Measurements from ENCODE around the gene BAK1. TPM values are rescaled to one million over a fixed set of nuclear protein-coding genes. Genes with fewer than 3 reads are reported as not detected.
A peak's percentile ranks its signal among the peaks of the same experiment; 100 is the strongest.

The BAK1 gene
- total RNA-seq, 4 donors from 2014 or later: 12.6 to 15.0 (median 14.3) TPM

GRCh38 chr6:33620158-33620855, 40.2 kb upstream of the BAK1 start:
- peak in 1 of 2 donors; percentile 68 for DNase-seq (ENCODE audit: low spot score in 2 of 2)
- Histone ChIP-seq H3K4me3 (peak overlapping the region; percentile 79), H3K27me3 (no peaks in the 10 kb centered on the region), H3K9me3 (no peaks in the 10 kb centered on the region), H3K36me3 (no peaks in the 10 kb centered on the region), H3K27ac (peak overlapping the region; percentile 96), H3K4me1 (peaks cover 52% of the 10 kb centered on the region)
- peak in 1 of 3 donors; percentile 19 for TF ChIP-seq POLR2AphosphoS5 (IDR thresholded peaks at IDR 0.05)
- TF ChIP-seq, protein P1, sequence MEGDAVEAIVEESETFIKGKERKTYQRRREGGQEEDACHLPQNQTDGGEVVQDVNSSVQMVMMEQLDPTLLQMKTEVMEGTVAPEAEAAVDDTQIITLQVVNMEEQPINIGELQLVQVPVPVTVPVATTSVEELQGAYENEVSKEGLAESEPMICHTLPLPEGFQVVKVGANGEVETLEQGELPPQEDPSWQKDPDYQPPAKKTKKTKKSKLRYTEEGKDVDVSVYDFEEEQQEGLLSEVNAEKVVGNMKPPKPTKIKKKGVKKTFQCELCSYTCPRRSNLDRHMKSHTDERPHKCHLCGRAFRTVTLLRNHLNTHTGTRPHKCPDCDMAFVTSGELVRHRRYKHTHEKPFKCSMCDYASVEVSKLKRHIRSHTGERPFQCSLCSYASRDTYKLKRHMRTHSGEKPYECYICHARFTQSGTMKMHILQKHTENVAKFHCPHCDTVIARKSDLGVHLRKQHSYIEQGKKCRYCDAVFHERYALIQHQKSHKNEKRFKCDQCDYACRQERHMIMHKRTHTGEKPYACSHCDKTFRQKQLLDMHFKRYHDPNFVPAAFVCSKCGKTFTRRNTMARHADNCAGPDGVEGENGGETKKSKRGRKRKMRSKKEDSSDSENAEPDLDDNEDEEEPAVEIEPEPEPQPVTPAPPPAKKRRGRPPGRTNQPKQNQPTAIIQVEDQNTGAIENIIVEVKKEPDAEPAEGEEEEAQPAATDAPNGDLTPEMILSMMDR (IDR thresholded peaks at IDR 0.05): no peak
- WGBS: under 1% methylated on average over 28 of the region's 29 CpGs

GRCh38 chr6:33619166-33619840, 39.2 kb upstream of the BAK1 start:
- peak overlapping the region; percentile 96 for H3K27ac ChIP-seq
- DNase-seq (ENCODE audit: low spot score in 2 of 2): peak in 1 of 2 donors; percentile 28
- no peaks in the 10 kb centered on the region for H3K27me3 ChIP-seq
- H3K4me3 ChIP-seq: peak overlapping the region; percentile 79
- no peaks in the 10 kb centered on the region for H3K9me3 ChIP-seq
- no peaks in the 10 kb centered on the region for H3K36me3 ChIP-seq
- WGBS: 49% methylated on average over 5 of the region's 5 CpGs
- no peak for TF ChIP-seq POLR2AphosphoS5 (IDR thresholded peaks at IDR 0.05)
- TF ChIP-seq, protein P1 (IDR thresholded peaks at IDR 0.05): no peak
- no peak for TF ChIP-seq EP300 (IDR thresholded peaks at IDR 0.05)
- TF ChIP-seq POLR2A (IDR thresholded peaks at IDR 0.05): no peak
- H3K4me1 ChIP-seq: peaks cover 45% of the 10 kb centered on the region

DNA sequence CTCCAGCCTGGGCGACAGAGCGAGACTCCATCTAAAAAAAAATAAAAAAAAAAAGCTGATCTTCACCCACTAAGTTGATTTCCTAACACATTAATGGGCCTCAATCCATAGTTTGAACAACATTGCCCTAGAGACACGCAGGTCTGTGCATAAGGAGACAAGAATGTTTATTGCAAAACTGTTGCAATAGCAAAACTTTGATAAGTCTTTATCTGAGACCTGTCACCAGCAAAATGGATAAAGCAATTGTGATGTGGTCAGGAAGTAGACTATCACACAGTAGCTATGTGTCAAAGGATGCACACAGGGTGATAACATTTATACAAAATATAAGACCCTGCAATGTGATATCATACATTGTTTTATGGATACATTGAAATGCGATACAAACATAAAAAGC, 36.8 kb upstream of the BAK1 start:
- Histone ChIP-seq H3K27ac (no peak overlapping the region), H3K9me3 (no peaks in the 10 kb centered on the region), H3K36me3 (no peaks in the 10 kb centered on the region), H3K27me3 (no peaks in the 10 kb centered on the region), H3K4me3 (no peak overlapping the region), H3K4me1 (peaks cover 35% of the 10 kb centered on the region)
- no peak for DNase-seq (ENCODE audit: low spot score in 2 of 2)
- no peak for TF ChIP-seq EP300 (IDR thresholded peaks at IDR 0.05)
- TF ChIP-seq POLR2AphosphoS5 (IDR thresholded peaks at IDR 0.05): no peak
- TF ChIP-seq POLR2A (IDR thresholded peaks at IDR 0.05): no peak
- TF ChIP-seq, protein P1 (IDR thresholded peaks at IDR 0.05): no peak
- WGBS: 50% methylated on average over 4 of the region's 4 CpGs

DNA sequence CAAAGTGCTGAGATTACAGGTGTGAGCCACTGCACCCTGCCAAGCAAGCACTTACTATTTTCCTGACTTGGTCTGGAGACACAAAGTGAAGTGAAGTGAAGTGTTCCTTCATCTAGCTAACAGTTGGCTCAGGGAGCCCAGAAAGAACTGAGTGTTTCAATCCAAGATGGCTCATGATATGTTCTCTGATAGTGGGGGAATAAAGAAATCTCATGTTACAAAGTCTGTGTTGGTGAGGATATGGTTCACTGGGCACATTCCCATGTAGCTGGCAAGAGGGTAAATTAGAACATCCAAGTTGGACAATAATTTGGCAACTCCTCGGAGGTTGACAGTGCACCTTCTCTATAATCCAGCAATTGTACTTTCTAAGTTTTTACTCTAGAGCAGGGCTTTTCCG, 36.0 kb upstream of the BAK1 start:
- Histone ChIP-seq H3K9me3 (no peaks in the 10 kb centered on the region), H3K4me3 (no peak overlapping the region), H3K4me1 (peaks cover 34% of the 10 kb centered on the region), H3K36me3 (no peaks in the 10 kb centered on the region), H3K27ac (no peak overlapping the region), H3K27me3 (no peaks in the 10 kb centered on the region)
- TF ChIP-seq POLR2AphosphoS5 (IDR thresholded peaks at IDR 0.05): no peak
- TF ChIP-seq, protein P1 (IDR thresholded peaks at IDR 0.05): no peak
- no peak for TF ChIP-seq POLR2A (IDR thresholded peaks at IDR 0.05)
- no peak for TF ChIP-seq EP300 (IDR thresholded peaks at IDR 0.05)
- 79% methylated on average over 2 of the region's 2 CpGs for WGBS
- no peak for DNase-seq (ENCODE audit: low spot score in 2 of 2)

DNA sequence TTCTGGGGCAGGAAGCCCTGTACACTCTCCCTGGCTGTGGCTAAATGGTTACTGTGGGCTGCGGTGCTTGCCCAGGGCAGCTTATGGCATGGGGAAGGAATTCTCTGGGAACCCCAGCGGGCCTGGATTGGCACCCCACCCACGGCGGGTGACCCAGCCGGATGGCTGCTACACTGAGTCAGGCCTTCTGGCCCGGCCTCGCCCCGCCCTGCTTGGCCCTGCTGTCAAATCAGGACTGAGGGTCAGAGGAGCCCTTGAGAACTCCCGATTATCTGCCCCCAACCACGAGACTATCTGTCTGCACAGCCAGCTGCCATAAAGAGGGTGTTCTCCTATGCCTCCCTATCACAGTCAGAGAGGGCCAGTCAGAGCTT, 33.7 kb upstream of the BAK1 start:
- H3K4me3 ChIP-seq: no peak overlapping the region
- TF ChIP-seq, protein P1 (IDR thresholded peaks at IDR 0.05): no peak
- TF ChIP-seq POLR2A (IDR thresholded peaks at IDR 0.05): no peak
- no peak for TF ChIP-seq POLR2AphosphoS5 (IDR thresholded peaks at IDR 0.05)
- no peak for TF ChIP-seq EP300 (IDR thresholded peaks at IDR 0.05)
- no peaks in the 10 kb centered on the region for H3K9me3 ChIP-seq
- H3K27ac ChIP-seq: peak overlapping the region; percentile 11
- no peaks in the 10 kb centered on the region for H3K36me3 ChIP-seq
- H3K27me3 ChIP-seq: no peaks in the 10 kb centered on the region
- WGBS: 40% methylated on average over 10 of the region's 10 CpGs
- peaks cover 42% of the 10 kb centered on the region for H3K4me1 ChIP-seq
- peak in 1 of 2 donors; percentile 78 for DNase-seq (ENCODE audit: low spot score in 2 of 2)

All from suprapubic skin (tissue), 4 donors.